K562 (cell line): ENCODE results near the gene LILRA6. TPM values are rescaled to one million over a fixed set of nuclear protein-coding genes. Genes with fewer than 3 reads are reported as not detected.
A peak's percentile ranks its signal among the peaks of the same experiment; 100 is the strongest.

Experiments
- CC2D1A ChIP-seq: fragments of 450-650 bp; IDR thresholded peaks from 2 replicates; pipeline ENCODE4 v1.6.1; 2017; ENCODE audit warnings: mild to moderate bottlenecking
- CCNT2 ChIP-seq: IDR thresholded peaks from 2 replicates; pipeline ENCODE4 v1.6.1; 2011; ENCODE audit warnings: borderline replicate concordance, low read depth, mild to moderate bottlenecking, moderate library complexity, mixed read lengths, low read length; ENCODE audit not compliant: insufficient read length; ENCODE audit errors: extremely low read depth
- CXXC5 ChIP-seq: fragments of 250-450 bp; sonication (Bioruptor Pico); IDR thresholded peaks from 2 replicates; pipeline ENCODE4 v1.8.0; 2022; ENCODE audit warnings: inconsistent platforms, mild to moderate bottlenecking, moderate library complexity
- DIDO1 ChIP-seq: fragments of 450-650 bp; IDR thresholded peaks from 2 replicates; pipeline ENCODE4 v1.6.1; 2016; ENCODE audit warnings: low read depth, missing biosample characterization, missing genetic modification characterization
- E2F3 ChIP-seq: fragments of 250-450 bp; sonication (Bioruptor Pico); IDR thresholded peaks from 2 replicates; pipeline ENCODE4 v1.4.0; 2020; ENCODE audit warnings: mild to moderate bottlenecking
- ELF2 ChIP-seq: fragments of 250-450 bp; sonication (Bioruptor Pico); IDR thresholded peaks from 2 replicates; pipeline ENCODE4 v1.5.0; 2021; ENCODE audit warnings: mild to moderate bottlenecking
- FOS ChIP-seq: IDR thresholded peaks from 3 replicates; pipeline ENCODE4 v1.6.1; 2011; ENCODE audit not compliant: insufficient read length; ENCODE audit errors: extremely low read depth
- HOXB6 ChIP-seq: fragments of 250-450 bp; sonication (Bioruptor Pico); IDR thresholded peaks from 2 replicates; pipeline ENCODE4 v1.5.1; 2022; ENCODE audit warnings: mild to moderate bottlenecking, borderline replicate concordance
- JUN ChIP-seq, 2 experiments: sonication (generic) in 1 of 2; formaldehyde crosslinking in 1 of 2; IDR thresholded peaks; 2 replicates each; pipeline versions ENCODE4 v1.6.1 to v1.8.0; 2012 to 2022; ENCODE audit warnings: borderline replicate concordance in 2 of 2, mild to moderate bottlenecking in 2 of 2, improper control_type of control experiment in 1 of 2, low read depth in 1 of 2, low read length in 1 of 2, missing genetic modification reagents in 1 of 2
- MYNN ChIP-seq, 2 experiments: sonication (generic); formaldehyde crosslinking in 1 of 2; IDR thresholded peaks; 2 replicates each; pipeline versions ENCODE4 v1.5.0 to v1.6.1; 2016 to 2020; ENCODE audit warnings: antibody characterized with exemption in 1 of 2, missing genetic modification reagents in 1 of 2
- REST ChIP-seq, 2 experiments: fragments of 450-650 bp; formaldehyde crosslinking in 1 of 2; IDR thresholded peaks; 2 replicates each; pipeline versions ENCODE4 v1.4.0 to v1.6.1; 2014 to 2020; ENCODE audit warnings: mild to moderate bottlenecking in 2 of 2, borderline replicate concordance in 1 of 2, low read depth in 1 of 2
- TRIM24 ChIP-seq, 2 experiments: fragments of 450-650 bp; IDR thresholded peaks; 2 replicates each; pipeline ENCODE4 v1.6.1; 2016
- ZC3H4 ChIP-seq: sonication (generic); formaldehyde crosslinking; IDR thresholded peaks from 2 replicates; pipeline ENCODE4 v1.9.0; 2021; ENCODE audit warnings: missing genetic modification reagents, borderline replicate concordance
- ZNF146 ChIP-seq: IDR thresholded peaks from one replicate; pipeline ENCODE4 v1.6.1; 2018; ENCODE audit warnings: missing compliant biosample characterization; ENCODE audit not compliant: unreplicated experiment
- ZNF184 ChIP-seq: sonication (generic); formaldehyde crosslinking; IDR thresholded peaks from 2 replicates; pipeline ENCODE4 v1.5.0; 2020; ENCODE audit warnings: missing genetic modification reagents
- ZNF239 ChIP-seq: fragments of 250-450 bp; sonication (Bioruptor Pico); IDR thresholded peaks from 2 replicates; pipeline ENCODE4 v1.4.0; 2020; ENCODE audit warnings: mild to moderate bottlenecking
- ZNF354B ChIP-seq: fragments of 250-450 bp; sonication (Bioruptor Pico); IDR thresholded peaks from 2 replicates; pipeline ENCODE4 v1.4.0; 2020
- ZNF584 ChIP-seq: fragments of 200-800 bp; sonication (Bioruptor generic); IDR thresholded peaks from 2 replicates; pipeline ENCODE4 v1.6.1; 2016; ENCODE audit warnings: low read depth, mild to moderate bottlenecking, missing genetic modification characterization, missing compliant biosample characterization
- polyA plus RNA-seq, 8 experiments: library from polyadenylated mRNA; depleted of rRNA in 4 of 8; stranded (reverse) in 5 of 8; unstranded in 3 of 8; fragments of >200 nt; fragmentation: Nextera tagmentation in 2 of 8; fragmentation: Illumina TruSeq in 1 of 8; extraction: Ambion mirVana in 2 of 8; extraction: Trizol in 1 of 8; gene quantifications; 2 replicates each; pipeline versions ENCODE4 v1.2.1 to v1.2.3, GENCODE V29; 2011 to 2014; ENCODE audit warnings: inconsistent platforms in 1 of 8, missing spikeins in 1 of 8
- total RNA-seq, 7 experiments: library from RNA; depleted of rRNA in 6 of 7; stranded (reverse); fragments of >200 nt in 6 of 7; fragmentation: Illumina TruSeq in 2 of 7; extraction: Trizol in 2 of 7; gene quantifications; 2 replicates each; pipeline versions ENCODE4 v1.2.1 to v1.2.3, GENCODE V29; 2011 to 2021; ENCODE audit warnings: low replicate concordance in 1 of 7
- TF ChIP-seq, protein P1 (sequence below): fragments of 450-650 bp; IDR thresholded peaks from 2 replicates; pipeline ENCODE4 v1.6.1; 2016; ENCODE audit warnings: antibody characterized with exemption

Gene LILRA6
- total and polyA plus RNA-seq, 9 of the 15 experiments (the other 6 are each of a cell fraction or from before 2014, with no cell fraction given): 0.03 TPM; not detected in 8

DNA sequence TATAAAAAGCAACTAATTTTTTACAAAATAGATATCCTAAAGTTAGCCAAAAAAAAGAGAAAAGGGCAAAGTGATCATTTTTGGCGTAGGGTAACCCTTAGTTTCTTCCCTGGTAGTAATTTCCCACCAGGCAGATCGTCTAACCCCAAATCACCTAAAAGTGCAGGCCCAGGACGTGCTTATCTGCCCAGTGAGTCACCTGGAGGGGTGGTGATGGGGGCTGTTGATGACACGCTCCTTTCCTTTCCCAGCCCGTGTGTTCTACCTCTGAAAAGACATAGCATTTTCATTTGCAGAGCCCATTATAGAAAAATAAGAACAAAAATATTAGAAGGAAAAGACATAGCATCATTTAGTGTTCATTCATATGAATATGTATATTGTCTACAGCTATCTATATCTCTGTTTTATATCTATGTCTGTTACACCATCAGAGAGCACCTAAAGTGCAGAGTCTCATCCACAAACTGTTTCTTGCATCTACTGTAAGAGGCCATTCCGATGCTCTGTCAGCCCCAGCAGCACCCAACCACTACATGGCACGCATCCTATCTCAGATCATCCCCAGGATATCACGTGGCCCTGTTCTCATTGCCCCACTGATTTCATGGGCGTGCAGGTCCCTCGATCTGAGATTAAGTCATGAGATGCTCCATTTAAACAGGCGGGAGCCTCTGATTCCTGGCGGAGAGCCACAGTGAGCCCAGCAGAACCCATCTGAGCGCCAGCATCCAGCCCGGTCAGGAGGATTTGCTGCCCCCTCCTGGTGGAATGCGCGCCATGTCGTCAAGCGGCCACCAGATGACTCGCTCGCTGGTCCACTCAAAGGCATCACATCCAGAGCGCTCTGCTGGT, 11.3 kb downstream of the LILRA6 start (continued):
- no peak for TF ChIP-seq ZNF184 (CRISPR knock-in tag)
- TF ChIP-seq ZNF146: no peak
- no peak for TF ChIP-seq ZC3H4 (CRISPR knock-in tag)
- TF ChIP-seq, protein P1, sequence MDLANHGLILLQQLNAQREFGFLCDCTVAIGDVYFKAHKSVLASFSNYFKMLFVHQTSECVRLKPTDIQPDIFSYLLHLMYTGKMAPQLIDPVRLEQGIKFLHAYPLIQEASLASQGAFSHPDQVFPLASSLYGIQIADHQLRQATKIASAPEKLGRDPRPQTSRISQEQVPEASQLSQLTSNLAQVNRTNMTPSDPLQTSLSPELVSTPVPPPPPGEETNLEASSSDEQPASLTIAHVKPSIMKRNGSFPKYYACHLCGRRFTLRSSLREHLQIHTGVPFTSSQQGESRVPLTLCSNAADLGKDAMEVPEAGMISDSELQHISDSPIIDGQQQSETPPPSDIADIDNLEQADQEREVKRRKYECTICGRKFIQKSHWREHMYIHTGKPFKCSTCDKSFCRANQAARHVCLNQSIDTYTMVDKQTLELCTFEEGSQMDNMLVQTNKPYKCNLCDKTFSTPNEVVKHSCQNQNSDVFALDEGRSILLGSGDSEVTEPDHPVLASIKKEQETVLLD: no peak
- TF ChIP-seq REST (IDR thresholded peaks at IDR 0.05; ENCODE audit: borderline replicate concordance): peak; percentile 92
- no peak for TF ChIP-seq REST (CRISPR knock-in tag; IDR thresholded peaks at IDR 0.05; ENCODE audit: low read depth)
- TF ChIP-seq MYNN (IDR thresholded peaks at IDR 0.05): 0 out of 2 replicates have a peak, but pooled peaks have one; percentile 30
- TF ChIP-seq MYNN (CRISPR knock-in tag; IDR thresholded peaks at IDR 0.05): no peak
- TF ChIP-seq ZNF354B (CRISPR knock-in tag): no peak
- TF ChIP-seq FOS: peak; percentile 34
- no peak for TF ChIP-seq ZNF584
- no peak for TF ChIP-seq HOXB6 (CRISPR knock-in tag)
- TF ChIP-seq CC2D1A: peak; percentile 91
- no peak for TF ChIP-seq CXXC5 (CRISPR knock-in tag)
- TF ChIP-seq E2F3 (CRISPR knock-in tag): no peak
- TF ChIP-seq ELF2: no peak
- TF ChIP-seq JUN (IDR thresholded peaks at IDR 0.05; ENCODE audit: borderline replicate concordance, low read depth, low read length): peak; percentile 77
- TF ChIP-seq JUN (CRISPR knock-in tag; IDR thresholded peaks at IDR 0.05; ENCODE audit: borderline replicate concordance): no peak
- TF ChIP-seq ZNF239 (CRISPR knock-in tag): no peak
- TF ChIP-seq TRIM24 (IDR thresholded peaks at IDR 0.05): no peak
- TF ChIP-seq DIDO1 (tag): no peak
- no peak for TF ChIP-seq CCNT2
